Measurements from ENCODE around the gene ENDOD1.

The ENDOD1 gene

DNA sequence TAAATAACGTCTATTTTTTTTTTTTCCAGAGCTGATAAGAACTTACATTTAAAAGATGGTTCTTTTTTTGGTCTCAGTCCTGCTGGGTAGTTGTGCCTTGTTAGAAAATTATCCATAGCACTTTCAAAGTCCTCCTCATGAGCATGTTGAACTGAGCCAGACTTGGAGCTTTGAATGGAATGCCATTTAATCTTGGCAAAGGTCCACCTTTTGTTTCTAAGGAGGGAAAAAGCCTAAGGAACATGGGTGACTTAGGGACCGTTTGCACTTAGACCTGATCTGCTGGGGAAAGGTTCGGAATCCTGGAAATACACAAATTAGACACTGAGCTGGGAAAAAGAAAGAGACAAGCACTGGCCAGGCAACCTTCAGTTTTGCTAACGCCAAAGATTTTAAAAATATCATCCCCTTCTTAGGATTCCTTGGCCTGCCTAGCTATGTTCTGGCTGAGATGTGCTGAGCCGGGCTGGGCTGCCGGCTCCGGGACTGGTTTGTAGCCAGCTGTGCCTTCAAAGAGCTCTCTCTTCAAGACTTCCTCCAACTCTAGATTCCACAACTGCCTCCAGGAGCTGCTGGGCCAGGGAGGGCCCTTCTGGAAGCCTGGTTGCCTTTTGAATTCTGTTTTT lies 67.4 kb downstream of the ENDOD1 start:
- no peak for DNase-seq (ENCODE audit: low read depth)

DNA sequence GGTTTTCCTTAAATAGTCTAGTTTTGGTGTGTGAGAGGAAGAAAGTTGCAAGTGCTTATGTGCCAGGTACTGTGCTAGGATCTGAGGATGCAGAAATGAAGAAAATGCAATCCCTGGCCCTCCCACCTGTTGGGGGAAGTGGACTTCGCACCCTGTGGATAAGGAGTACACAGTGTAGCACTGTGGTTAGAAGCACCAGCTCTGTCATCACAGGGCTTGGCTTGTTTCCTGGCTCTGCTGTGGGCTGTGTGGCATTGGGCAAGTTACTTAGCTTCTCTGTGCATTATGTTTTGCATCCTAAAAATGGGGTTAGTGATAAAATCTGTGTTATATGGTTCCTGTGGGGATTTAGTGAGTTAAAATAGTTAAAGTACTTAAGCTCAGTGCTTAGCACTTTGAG lies 68.2 kb downstream of the ENDOD1 start:
- no peak overlapping the region for H3K4me3 ChIP-seq (ENCODE audit: low read depth, low read length)
- TF ChIP-seq MYC (IDR thresholded peaks at IDR 0.05; ENCODE audit: low read depth, low read length): no peak
- TF ChIP-seq, protein P1, sequence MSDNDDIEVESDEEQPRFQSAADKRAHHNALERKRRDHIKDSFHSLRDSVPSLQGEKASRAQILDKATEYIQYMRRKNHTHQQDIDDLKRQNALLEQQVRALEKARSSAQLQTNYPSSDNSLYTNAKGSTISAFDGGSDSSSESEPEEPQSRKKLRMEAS (IDR thresholded peaks at IDR 0.05; ENCODE audit: low read depth, low read length): no peak
- TF ChIP-seq POLR2A (IDR thresholded peaks at IDR 0.05; ENCODE audit: extremely low read depth, insufficient read length): no peak
- TF ChIP-seq, protein P2, sequence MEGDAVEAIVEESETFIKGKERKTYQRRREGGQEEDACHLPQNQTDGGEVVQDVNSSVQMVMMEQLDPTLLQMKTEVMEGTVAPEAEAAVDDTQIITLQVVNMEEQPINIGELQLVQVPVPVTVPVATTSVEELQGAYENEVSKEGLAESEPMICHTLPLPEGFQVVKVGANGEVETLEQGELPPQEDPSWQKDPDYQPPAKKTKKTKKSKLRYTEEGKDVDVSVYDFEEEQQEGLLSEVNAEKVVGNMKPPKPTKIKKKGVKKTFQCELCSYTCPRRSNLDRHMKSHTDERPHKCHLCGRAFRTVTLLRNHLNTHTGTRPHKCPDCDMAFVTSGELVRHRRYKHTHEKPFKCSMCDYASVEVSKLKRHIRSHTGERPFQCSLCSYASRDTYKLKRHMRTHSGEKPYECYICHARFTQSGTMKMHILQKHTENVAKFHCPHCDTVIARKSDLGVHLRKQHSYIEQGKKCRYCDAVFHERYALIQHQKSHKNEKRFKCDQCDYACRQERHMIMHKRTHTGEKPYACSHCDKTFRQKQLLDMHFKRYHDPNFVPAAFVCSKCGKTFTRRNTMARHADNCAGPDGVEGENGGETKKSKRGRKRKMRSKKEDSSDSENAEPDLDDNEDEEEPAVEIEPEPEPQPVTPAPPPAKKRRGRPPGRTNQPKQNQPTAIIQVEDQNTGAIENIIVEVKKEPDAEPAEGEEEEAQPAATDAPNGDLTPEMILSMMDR (IDR thresholded peaks at IDR 0.05; ENCODE audit: low read depth, low read length): no peak
- DNase-seq (ENCODE audit: low read depth): no peak

More for the DNA sequence above, 67.4 kb downstream of the ENDOD1 start:
- no peak overlapping the region for H3K4me3 ChIP-seq (ENCODE audit: low read depth, low read length)
- no peak for TF ChIP-seq MYC (IDR thresholded peaks at IDR 0.05; ENCODE audit: low read depth, low read length)
- TF ChIP-seq, protein P2 (IDR thresholded peaks at IDR 0.05; ENCODE audit: low read depth, low read length): no peak
- TF ChIP-seq, protein P1 (IDR thresholded peaks at IDR 0.05; ENCODE audit: low read depth, low read length): no peak

DNA sequence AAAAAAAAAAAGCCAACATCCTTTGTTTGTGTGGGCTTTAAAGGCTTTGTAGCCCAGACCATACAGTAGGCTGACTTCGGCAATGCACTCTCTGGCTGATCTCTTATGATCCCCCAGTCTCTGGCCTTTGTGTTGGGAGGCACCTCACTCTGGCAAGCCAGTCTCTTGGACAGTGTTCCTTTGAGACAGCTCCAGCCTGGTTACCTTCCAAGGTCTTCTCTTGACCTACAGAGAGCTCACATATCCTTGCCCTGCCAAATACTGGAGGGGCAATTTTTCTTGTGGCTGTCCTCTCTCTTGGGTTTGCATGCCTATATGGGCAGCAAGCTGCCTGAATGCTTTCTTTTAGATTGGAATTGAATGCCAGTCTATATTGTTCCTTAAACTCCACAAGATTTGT lies 71.6 kb downstream of the ENDOD1 start:
- no peak overlapping the region for H3K4me3 ChIP-seq (ENCODE audit: low read depth, low read length)
- DNase-seq (ENCODE audit: low read depth): no peak
- TF ChIP-seq, protein P2 (IDR thresholded peaks at IDR 0.05; ENCODE audit: low read depth, low read length): no peak
- TF ChIP-seq, protein P1 (IDR thresholded peaks at IDR 0.05; ENCODE audit: low read depth, low read length): no peak
- TF ChIP-seq MYC (IDR thresholded peaks at IDR 0.05; ENCODE audit: low read depth, low read length): no peak
- no peak for TF ChIP-seq POLR2A (IDR thresholded peaks at IDR 0.05; ENCODE audit: extremely low read depth, insufficient read length)

DNA sequence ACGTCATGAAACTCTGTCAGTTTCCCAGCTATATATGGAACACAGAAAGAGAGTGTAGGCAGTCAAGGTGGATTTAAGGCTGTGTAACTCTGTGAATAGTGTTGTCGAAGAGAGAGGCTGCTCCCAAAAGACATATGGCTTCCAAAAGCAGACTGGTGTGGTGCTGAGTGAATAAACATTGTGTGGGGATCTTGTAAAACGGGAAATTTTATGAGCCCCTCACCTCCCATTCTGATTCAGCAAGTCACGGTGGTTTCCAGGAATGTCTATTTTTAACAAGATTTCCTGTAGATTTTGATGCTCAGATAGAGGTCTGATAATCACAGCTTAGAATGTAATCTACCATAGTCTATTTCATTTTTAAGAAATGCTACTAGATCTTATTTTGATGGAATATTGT lies 73.5 kb downstream of the ENDOD1 start:
- DNase-seq (ENCODE audit: low read depth): no peak
- no peak overlapping the region for H3K4me3 ChIP-seq (ENCODE audit: low read depth, low read length)
- no peak for TF ChIP-seq POLR2A (IDR thresholded peaks at IDR 0.05; ENCODE audit: extremely low read depth, insufficient read length)
- TF ChIP-seq, protein P2 (IDR thresholded peaks at IDR 0.05; ENCODE audit: low read depth, low read length): no peak
- TF ChIP-seq MYC (IDR thresholded peaks at IDR 0.05; ENCODE audit: low read depth, low read length): no peak
- TF ChIP-seq, protein P1 (IDR thresholded peaks at IDR 0.05; ENCODE audit: low read depth, low read length): no peak

DNA sequence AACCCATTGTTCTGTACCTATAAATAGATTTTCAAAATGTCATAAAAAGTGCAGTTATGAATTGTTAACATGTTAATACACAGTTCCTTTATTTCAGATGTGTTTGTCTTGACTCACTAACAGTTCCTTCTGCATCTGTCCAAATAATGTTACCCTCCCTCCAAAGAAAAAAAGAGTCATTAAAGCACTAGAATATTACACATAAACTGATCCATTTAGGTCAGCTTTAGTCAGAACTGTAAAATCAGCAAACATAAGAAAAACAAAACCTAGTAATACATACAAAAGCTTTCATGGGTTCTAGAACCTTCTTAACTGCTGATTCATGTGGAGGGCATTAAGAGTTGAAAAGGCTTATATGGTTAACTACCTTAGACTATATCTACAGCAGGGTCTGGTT lies 76.0 kb downstream of the ENDOD1 start:
- DNase-seq (ENCODE audit: low read depth): no peak
- no peak overlapping the region for H3K4me3 ChIP-seq (ENCODE audit: low read depth, low read length)
- TF ChIP-seq, protein P1 (IDR thresholded peaks at IDR 0.05; ENCODE audit: low read depth, low read length): no peak
- TF ChIP-seq POLR2A (IDR thresholded peaks at IDR 0.05; ENCODE audit: extremely low read depth, insufficient read length): no peak
- TF ChIP-seq, protein P2 (IDR thresholded peaks at IDR 0.05; ENCODE audit: low read depth, low read length): no peak
- no peak for TF ChIP-seq MYC (IDR thresholded peaks at IDR 0.05; ENCODE audit: low read depth, low read length)

Data from NB4 (cell line).